ENCODE results near the gene SEMA6D. TPM values are rescaled to one million over a fixed set of nuclear protein-coding genes. Genes with fewer than 3 reads are reported as not detected.
A peak's percentile ranks its signal among the peaks of the same experiment; 100 is the strongest.

The SEMA6D gene
- total RNA-seq, 1 experiment from 2014 or later = 15.8 TPM

- H2BK120ac ChIP-seq (ENCODE audit: low read depth, low read length, poor library complexity, severe bottlenecking) = no peak overlapping the region
- WGBS (ENCODE audit: extremely low coverage, insufficient read length, low lambda C conversion rate) = no CpG with 5 or more reads among the region's 3 CpGs
- DNase-seq = peak; percentile 31
- no peak overlapping the region for H3T11ph ChIP-seq (ENCODE audit: low read length)
- no peak overlapping the region for H2BK20ac ChIP-seq (ENCODE audit: low read depth, low read length, poor library complexity, severe bottlenecking)
- no peak overlapping the region for H3K27ac Mint-ChIP-seq
- H3K27me3 Mint-ChIP-seq (ENCODE audit: low read depth) = peaks cover 1% of the 10 kb centered on the region
- no peak overlapping the region for H3K56ac ChIP-seq (ENCODE audit: insufficient read length, low read depth, low read length)
- H3K9me3 Mint-ChIP-seq = peaks cover 6 to 11% of the 10 kb centered on the region in 2 experiments
- peaks cover 3 to 16% (median 4%) of the 10 kb centered on the region in 3 experiments; a peak in 4 of 7 replicates for H3K36me3 Mint-ChIP-seq (ENCODE audit: insufficient read depth in 1 of 3, low read depth in 3 of 3)
- H4K8ac ChIP-seq (replicated peaks; ENCODE audit: insufficient read length, low read depth, low read length) = no peak overlapping the region
- H2AFZ ChIP-seq (ENCODE audit: low read length) = no peak overlapping the region
- H3K79me2 ChIP-seq (ENCODE audit: insufficient read depth, low read length) = no peaks in the 10 kb centered on the region
- no peak overlapping the region for H3K23ac ChIP-seq (ENCODE audit: insufficient read length, low read depth, low read length)
- no peak for TF ChIP-seq CTCF (conservative IDR thresholded peaks at IDR 0.05)
- H2BK5ac ChIP-seq (ENCODE audit: insufficient read length, low read length) = no peak overlapping the region
- H4K5ac ChIP-seq (ENCODE audit: insufficient read length, low read depth, low read length) = no peak overlapping the region
- H4K91ac ChIP-seq (ENCODE audit: insufficient read length, low read depth, low read length) = no peak overlapping the region
- H3K79me1 ChIP-seq (ENCODE audit: insufficient read depth, low read depth, low read length, poor library complexity, severe bottlenecking) = no peaks in the 10 kb centered on the region
- no peak overlapping the region for H3K4ac ChIP-seq (ENCODE audit: low read depth, low read length)
- H3K9me3 ChIP-seq (ENCODE audit: control insufficient read depth, low read depth, low read length) = no peaks in the 10 kb centered on the region
- H2BK12ac ChIP-seq (ENCODE audit: insufficient read length, low read depth, low read length) = no peak overlapping the region
- H3K9ac ChIP-seq (ENCODE audit: extremely low read depth, insufficient read length, low read length) = no peak overlapping the region
- H3K4me2 ChIP-seq (ENCODE audit: insufficient read depth, insufficient read length, low read length) = no peak overlapping the region
- H3K14ac ChIP-seq (ENCODE audit: insufficient read depth, low read length) = no peak overlapping the region
- no peak overlapping the region for H3K27ac ChIP-seq (ENCODE audit: insufficient read length, low read depth, low read length)
- no peak overlapping the region for H3K4me3 Mint-ChIP-seq
- no peaks in the 10 kb centered on the region for H3K27me3 ChIP-seq (ENCODE audit: insufficient read depth, low read length)
- H2AK5ac ChIP-seq (ENCODE audit: insufficient read length, low read length) = no peak overlapping the region
- H3K4me1 Mint-ChIP-seq = peaks cover 29 to 30% of the 10 kb centered on the region in 2 experiments
- no peaks in the 10 kb centered on the region for H4K20me1 ChIP-seq (ENCODE audit: control insufficient read depth, insufficient read depth, insufficient read length)
- no peaks in the 10 kb centered on the region; the same call in 1 of the 2 replicates for H3K4me1 ChIP-seq (ENCODE audit: insufficient read depth, low read length)
- no peak overlapping the region for H3K18ac ChIP-seq (ENCODE audit: insufficient read length, low read depth, low read length)
- no peak overlapping the region for H2BK15ac ChIP-seq (ENCODE audit: low read depth, low read length)
- no peaks in the 10 kb centered on the region for H3K23me2 ChIP-seq (ENCODE audit: insufficient read length, low read depth, low read length, poor library complexity, severe bottlenecking)
Measured at GRCh38 chr15:47675735-47676134, 41.6 kb upstream of the SEMA6D start.

Measured in H9 (cell line).